ENCODE results near the gene RPH3AL.

The RPH3AL gene

GRCh38 chr17:306116-306515, 46.5 kb downstream of the RPH3AL start:
- Histone ChIP-seq H3K4me3 (ENCODE audit: low read depth, low read length) (no peak overlapping the region), H3K36me3 (ENCODE audit: insufficient read depth, low read length) (no peaks in the 10 kb centered on the region), H3K79me2 (ENCODE audit: control insufficient read depth, insufficient read depth, low read length, unreplicated experiment) (no peaks in the 10 kb centered on the region), H3K27me3 (ENCODE audit: insufficient read depth, low read length) (peaks cover 4% of the 10 kb centered on the region; the same call in 1 of the 2 replicates), H3K4me1 (ENCODE audit: control insufficient read depth, insufficient read depth, low read length, unreplicated experiment) (no peaks in the 10 kb centered on the region), H2AFZ (ENCODE audit: low read length, unreplicated experiment) (no peak overlapping the region), H3K27ac (ENCODE audit: low read depth, low read length) (no peak overlapping the region)

GRCh38 chr17:305090-305976, 47.3 kb downstream of the RPH3AL start:
- H3K79me2 ChIP-seq (ENCODE audit: control insufficient read depth, insufficient read depth, low read length, unreplicated experiment), result no peaks in the 10 kb centered on the region
- peaks cover 4% of the 10 kb centered on the region; the same call in 1 of the 2 replicates for H3K27me3 ChIP-seq (ENCODE audit: insufficient read depth, low read length)
- no peak overlapping the region for H3K4me3 ChIP-seq (ENCODE audit: low read depth, low read length)
- no peaks in the 10 kb centered on the region for H3K4me1 ChIP-seq (ENCODE audit: control insufficient read depth, insufficient read depth, low read length, unreplicated experiment)
- no peaks in the 10 kb centered on the region for H3K36me3 ChIP-seq (ENCODE audit: insufficient read depth, low read length)
- H2AFZ ChIP-seq (ENCODE audit: low read length, unreplicated experiment), result no peak overlapping the region
- H3K27ac ChIP-seq (ENCODE audit: low read depth, low read length), result no peak overlapping the region

GRCh38 chr17:304461-304860, 48.1 kb downstream of the RPH3AL start:
- Histone ChIP-seq H3K27me3 (ENCODE audit: insufficient read depth, low read length) (peaks cover 4% of the 10 kb centered on the region; the same call in 1 of the 2 replicates), H3K4me3 (ENCODE audit: low read depth, low read length) (no peak overlapping the region), H3K27ac (ENCODE audit: low read depth, low read length) (no peak overlapping the region), H3K4me1 (ENCODE audit: control insufficient read depth, insufficient read depth, low read length, unreplicated experiment) (no peaks in the 10 kb centered on the region), H3K79me2 (ENCODE audit: control insufficient read depth, insufficient read depth, low read length, unreplicated experiment) (no peaks in the 10 kb centered on the region), H2AFZ (ENCODE audit: low read length, unreplicated experiment) (no peak overlapping the region), H3K36me3 (ENCODE audit: insufficient read depth, low read length) (no peaks in the 10 kb centered on the region)

- Histone ChIP-seq H3K27me3 (ENCODE audit: insufficient read depth, low read length) (peaks cover 4% of the 10 kb centered on the region; the same call in 1 of the 2 replicates), H3K27ac (ENCODE audit: low read depth, low read length) (no peak overlapping the region), H3K4me1 (ENCODE audit: control insufficient read depth, insufficient read depth, low read length, unreplicated experiment) (no peaks in the 10 kb centered on the region), H3K4me3 (ENCODE audit: low read depth, low read length) (no peak overlapping the region), H2AFZ (ENCODE audit: low read length, unreplicated experiment) (no peak overlapping the region), H3K79me2 (ENCODE audit: control insufficient read depth, insufficient read depth, low read length, unreplicated experiment) (no peaks in the 10 kb centered on the region), H3K36me3 (ENCODE audit: insufficient read depth, low read length) (no peaks in the 10 kb centered on the region)
Observed at GRCh38 chr17:303168-303567, 49.4 kb downstream of the RPH3AL start.

- no peak overlapping the region for H3K27ac ChIP-seq (ENCODE audit: low read depth, low read length)
- no peaks in the 10 kb centered on the region for H3K79me2 ChIP-seq (ENCODE audit: control insufficient read depth, insufficient read depth, low read length, unreplicated experiment)
- H3K4me1 ChIP-seq (ENCODE audit: control insufficient read depth, insufficient read depth, low read length, unreplicated experiment), result no peaks in the 10 kb centered on the region
- H2AFZ ChIP-seq (ENCODE audit: low read length, unreplicated experiment), result no peak overlapping the region
- H3K36me3 ChIP-seq (ENCODE audit: insufficient read depth, low read length), result no peaks in the 10 kb centered on the region
- H3K27me3 ChIP-seq (ENCODE audit: insufficient read depth, low read length), result peaks cover 11% of the 10 kb centered on the region
- H3K4me3 ChIP-seq (ENCODE audit: low read depth, low read length), result no peak overlapping the region
Observed at GRCh38 chr17:302300-302698, 50.3 kb downstream of the RPH3AL start.

- Histone ChIP-seq H2AFZ (ENCODE audit: low read length, unreplicated experiment) (no peak overlapping the region), H3K36me3 (ENCODE audit: insufficient read depth, low read length) (no peaks in the 10 kb centered on the region), H3K4me3 (ENCODE audit: low read depth, low read length) (no peak overlapping the region), H3K27ac (ENCODE audit: low read depth, low read length) (no peak overlapping the region), H3K27me3 (ENCODE audit: insufficient read depth, low read length) (peaks cover 11% of the 10 kb centered on the region), H3K4me1 (ENCODE audit: control insufficient read depth, insufficient read depth, low read length, unreplicated experiment) (no peaks in the 10 kb centered on the region), H3K79me2 (ENCODE audit: control insufficient read depth, insufficient read depth, low read length, unreplicated experiment) (no peaks in the 10 kb centered on the region)
Observed at GRCh38 chr17:301681-302299, 50.8 kb downstream of the RPH3AL start.

GRCh38 chr17:300881-301280, 51.7 kb downstream of the RPH3AL start:
- H3K36me3 ChIP-seq (ENCODE audit: insufficient read depth, low read length), result no peaks in the 10 kb centered on the region
- peaks cover 11% of the 10 kb centered on the region for H3K27me3 ChIP-seq (ENCODE audit: insufficient read depth, low read length)
- H3K4me1 ChIP-seq (ENCODE audit: control insufficient read depth, insufficient read depth, low read length, unreplicated experiment), result no peaks in the 10 kb centered on the region
- no peak overlapping the region for H3K4me3 ChIP-seq (ENCODE audit: low read depth, low read length)
- no peak overlapping the region for H3K27ac ChIP-seq (ENCODE audit: low read depth, low read length)
- no peak overlapping the region for H2AFZ ChIP-seq (ENCODE audit: low read length, unreplicated experiment)
- no peaks in the 10 kb centered on the region for H3K79me2 ChIP-seq (ENCODE audit: control insufficient read depth, insufficient read depth, low read length, unreplicated experiment)

GRCh38 chr17:299546-299945, 53.1 kb downstream of the RPH3AL start:
- no peak overlapping the region for H3K27ac ChIP-seq (ENCODE audit: low read depth, low read length)
- no peaks in the 10 kb centered on the region for H3K36me3 ChIP-seq (ENCODE audit: insufficient read depth, low read length)
- H3K4me3 ChIP-seq (ENCODE audit: low read depth, low read length), result no peak overlapping the region
- H3K27me3 ChIP-seq (ENCODE audit: insufficient read depth, low read length), result peaks cover 11% of the 10 kb centered on the region
- H2AFZ ChIP-seq (ENCODE audit: low read length, unreplicated experiment), result no peak overlapping the region
- H3K4me1 ChIP-seq (ENCODE audit: control insufficient read depth, insufficient read depth, low read length, unreplicated experiment), result no peaks in the 10 kb centered on the region
- H3K79me2 ChIP-seq (ENCODE audit: control insufficient read depth, insufficient read depth, low read length, unreplicated experiment), result no peaks in the 10 kb centered on the region

GRCh38 chr17:298791-299450, 53.7 kb downstream of the RPH3AL start:
- no peak overlapping the region for H3K4me3 ChIP-seq (ENCODE audit: low read depth, low read length)
- H3K4me1 ChIP-seq (ENCODE audit: control insufficient read depth, insufficient read depth, low read length, unreplicated experiment), result no peaks in the 10 kb centered on the region
- no peak overlapping the region for H3K27ac ChIP-seq (ENCODE audit: low read depth, low read length)
- H3K27me3 ChIP-seq (ENCODE audit: insufficient read depth, low read length), result peaks cover 7% of the 10 kb centered on the region
- no peaks in the 10 kb centered on the region for H3K79me2 ChIP-seq (ENCODE audit: control insufficient read depth, insufficient read depth, low read length, unreplicated experiment)
- H2AFZ ChIP-seq (ENCODE audit: low read length, unreplicated experiment), result no peak overlapping the region
- H3K36me3 ChIP-seq (ENCODE audit: insufficient read depth, low read length), result no peaks in the 10 kb centered on the region

- Histone ChIP-seq H3K36me3 (ENCODE audit: insufficient read depth, low read length) (no peaks in the 10 kb centered on the region), H3K27ac (ENCODE audit: low read depth, low read length) (no peak overlapping the region), H2AFZ (ENCODE audit: low read length, unreplicated experiment) (no peak overlapping the region), H3K4me1 (ENCODE audit: control insufficient read depth, insufficient read depth, low read length, unreplicated experiment) (no peaks in the 10 kb centered on the region), H3K4me3 (ENCODE audit: low read depth, low read length) (no peak overlapping the region), H3K79me2 (ENCODE audit: control insufficient read depth, insufficient read depth, low read length, unreplicated experiment) (no peaks in the 10 kb centered on the region), H3K27me3 (ENCODE audit: insufficient read depth, low read length) (peaks cover 7% of the 10 kb centered on the region)
Observed at GRCh38 chr17:297758-298157, 54.8 kb downstream of the RPH3AL start.

Data from ACC112 (cell line).